Measurements from ENCODE around the gene MTO1. TPM values are rescaled to one million over a fixed set of nuclear protein-coding genes. Genes with fewer than 3 reads are reported as not detected.
"Not testable (repeated sequence)": the region's sequence is repeated elsewhere in the genome, so short reads cannot be mapped to it uniquely, and the experiment has no call there.

MTO1 gene
- total RNA-seq, 1 experiment from 2014 or later, result 32.4 TPM

DNA sequence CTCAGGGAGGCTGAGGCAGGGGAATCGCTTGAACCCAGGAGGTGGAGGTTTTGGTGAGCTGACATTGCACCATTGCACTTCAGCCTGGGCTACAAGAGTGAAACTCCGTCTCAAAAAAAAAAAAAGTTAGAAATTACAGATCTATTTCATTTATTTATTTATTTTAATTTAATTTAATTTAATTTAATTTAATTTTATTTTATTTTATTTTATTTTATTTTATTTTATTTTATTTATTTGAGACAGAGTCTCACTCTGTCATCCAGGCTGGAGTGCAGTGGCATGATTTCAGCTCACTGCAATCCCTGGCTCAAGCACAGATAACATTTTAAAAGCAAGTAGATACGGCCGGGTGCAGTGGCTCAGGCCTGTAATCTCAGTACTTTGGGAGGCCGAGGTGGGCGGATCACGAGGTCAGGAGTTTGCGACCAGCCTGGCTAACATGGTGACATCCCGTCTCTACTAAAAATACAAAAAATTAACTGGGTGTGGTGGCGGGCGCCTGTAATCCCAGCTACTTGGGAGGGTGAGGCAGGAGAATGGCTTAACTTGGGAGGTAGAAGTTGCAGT lies 93.9 kb downstream of the MTO1 start:
- POLR2A ChIA-PET; H3K27ac Mint-ChIP-seq; H3K9me3 Mint-ChIP-seq; H3K27me3 Mint-ChIP-seq (ENCODE audit: low read depth); H3K36me3 Mint-ChIP-seq; H3K4me3 Mint-ChIP-seq; ATAC-seq; DNase-seq (ENCODE audit: low spot score): not testable (repeated sequence)
- CTCF ChIA-PET, result interaction anchor here (0.5 kb wide), 1 partner anchor 24 kb away, joined by 3 read pairs; no protein-coding TSS in a partner anchor
- peak; percentile 94 for TF ChIP-seq HMGA2 (CRISPR knock-in tag; IDR thresholded peaks at IDR 0.05)
- peaks cover 20% of the 10 kb centered on the region for H3K4me1 Mint-ChIP-seq

DNA sequence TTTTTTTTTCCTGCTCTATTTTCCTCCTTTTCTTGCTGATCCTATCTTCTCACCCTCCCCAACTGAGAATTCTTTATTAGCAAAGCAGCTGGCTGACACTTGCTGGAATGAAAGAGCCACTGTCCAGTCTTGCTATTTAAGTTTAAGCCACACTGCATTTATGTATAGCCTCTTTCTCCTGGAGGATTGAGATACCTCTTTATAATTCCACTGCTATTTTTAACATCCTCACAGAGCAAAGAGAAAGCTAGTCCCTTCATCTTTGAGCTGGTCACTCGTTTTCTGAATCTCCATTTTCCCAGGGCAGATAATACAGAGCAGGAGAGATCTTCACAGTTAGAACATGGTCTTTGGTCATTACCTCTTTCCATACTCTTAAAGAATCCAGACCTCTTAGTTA lies 95.3 kb downstream of the MTO1 start:
- ChIA-PET CTCF (interaction anchor here (0.6 to 3.2 kb wide), 4 partner anchors 8 to 1198 kb away, joined by 3 to 41 read pairs (median 5); no protein-coding TSS in a partner anchor), POLR2A (no interaction called here)
- Mint-ChIP-seq H3K4me3 (no peak overlapping the region), H3K9me3 (no peaks in the 10 kb centered on the region), H3K27me3 (ENCODE audit: low read depth) (no peaks in the 10 kb centered on the region), H3K4me1 (peaks cover 26% of the 10 kb centered on the region), H3K27ac (no peak overlapping the region), H3K36me3 (no peaks in the 10 kb centered on the region)
- no peak for DNase-seq (ENCODE audit: low spot score)
- no peak for ATAC-seq
- TF ChIP-seq, protein P1, sequence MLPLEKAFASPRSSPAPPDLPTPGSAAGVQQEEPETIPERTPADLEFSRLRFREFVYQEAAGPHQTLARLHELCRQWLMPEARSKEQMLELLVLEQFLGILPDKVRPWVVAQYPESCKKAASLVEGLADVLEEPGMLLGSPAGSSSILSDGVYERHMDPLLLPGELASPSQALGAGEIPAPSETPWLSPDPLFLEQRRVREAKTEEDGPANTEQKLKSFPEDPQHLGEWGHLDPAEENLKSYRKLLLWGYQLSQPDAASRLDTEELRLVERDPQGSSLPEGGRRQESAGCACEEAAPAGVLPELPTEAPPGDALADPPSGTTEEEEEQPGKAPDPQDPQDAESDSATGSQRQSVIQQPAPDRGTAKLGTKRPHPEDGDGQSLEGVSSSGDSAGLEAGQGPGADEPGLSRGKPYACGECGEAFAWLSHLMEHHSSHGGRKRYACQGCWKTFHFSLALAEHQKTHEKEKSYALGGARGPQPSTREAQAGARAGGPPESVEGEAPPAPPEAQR (CRISPR knock-in tag; IDR thresholded peaks at IDR 0.05), result no peak
- TF ChIP-seq SOX15 (CRISPR knock-in tag; IDR thresholded peaks at IDR 0.05), result no peak
- no peak for TF ChIP-seq ZNF281 (CRISPR knock-in tag; IDR thresholded peaks at IDR 0.05)
- TF ChIP-seq E2F4 (CRISPR knock-in tag; IDR thresholded peaks at IDR 0.05; ENCODE audit: borderline replicate concordance, low read depth), result no peak
- TF ChIP-seq HMGXB4 (CRISPR knock-in tag; IDR thresholded peaks at IDR 0.05), result no peak
- TF ChIP-seq FOXP1 (CRISPR knock-in tag; IDR thresholded peaks at IDR 0.05; ENCODE audit: borderline replicate concordance), result no peak
- TF ChIP-seq GTF2I (CRISPR knock-in tag; conservative IDR thresholded peaks at IDR 0.05), result no peak
- TF ChIP-seq SMAD3 (CRISPR knock-in tag; IDR thresholded peaks at IDR 0.05; ENCODE audit: borderline replicate concordance), result no peak
- TF ChIP-seq, protein P2, sequence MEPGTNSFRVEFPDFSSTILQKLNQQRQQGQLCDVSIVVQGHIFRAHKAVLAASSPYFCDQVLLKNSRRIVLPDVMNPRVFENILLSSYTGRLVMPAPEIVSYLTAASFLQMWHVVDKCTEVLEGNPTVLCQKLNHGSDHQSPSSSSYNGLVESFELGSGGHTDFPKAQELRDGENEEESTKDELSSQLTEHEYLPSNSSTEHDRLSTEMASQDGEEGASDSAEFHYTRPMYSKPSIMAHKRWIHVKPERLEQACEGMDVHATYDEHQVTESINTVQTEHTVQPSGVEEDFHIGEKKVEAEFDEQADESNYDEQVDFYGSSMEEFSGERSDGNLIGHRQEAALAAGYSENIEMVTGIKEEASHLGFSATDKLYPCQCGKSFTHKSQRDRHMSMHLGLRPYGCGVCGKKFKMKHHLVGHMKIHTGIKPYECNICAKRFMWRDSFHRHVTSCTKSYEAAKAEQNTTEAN (CRISPR knock-in tag; IDR thresholded peaks at IDR 0.05), result no peak
- TF ChIP-seq TP53 (CRISPR knock-in tag; IDR thresholded peaks at IDR 0.05), result no peak
- TF ChIP-seq ZNF138 (CRISPR knock-in tag; conservative IDR thresholded peaks at IDR 0.05), result no peak
- no peak for TF ChIP-seq JUN (CRISPR knock-in tag; IDR thresholded peaks at IDR 0.05)
- no peak for TF ChIP-seq NR3C1 (CRISPR knock-in tag; conservative IDR thresholded peaks at IDR 0.05; ENCODE audit: low read depth)
- TF ChIP-seq, protein P3, sequence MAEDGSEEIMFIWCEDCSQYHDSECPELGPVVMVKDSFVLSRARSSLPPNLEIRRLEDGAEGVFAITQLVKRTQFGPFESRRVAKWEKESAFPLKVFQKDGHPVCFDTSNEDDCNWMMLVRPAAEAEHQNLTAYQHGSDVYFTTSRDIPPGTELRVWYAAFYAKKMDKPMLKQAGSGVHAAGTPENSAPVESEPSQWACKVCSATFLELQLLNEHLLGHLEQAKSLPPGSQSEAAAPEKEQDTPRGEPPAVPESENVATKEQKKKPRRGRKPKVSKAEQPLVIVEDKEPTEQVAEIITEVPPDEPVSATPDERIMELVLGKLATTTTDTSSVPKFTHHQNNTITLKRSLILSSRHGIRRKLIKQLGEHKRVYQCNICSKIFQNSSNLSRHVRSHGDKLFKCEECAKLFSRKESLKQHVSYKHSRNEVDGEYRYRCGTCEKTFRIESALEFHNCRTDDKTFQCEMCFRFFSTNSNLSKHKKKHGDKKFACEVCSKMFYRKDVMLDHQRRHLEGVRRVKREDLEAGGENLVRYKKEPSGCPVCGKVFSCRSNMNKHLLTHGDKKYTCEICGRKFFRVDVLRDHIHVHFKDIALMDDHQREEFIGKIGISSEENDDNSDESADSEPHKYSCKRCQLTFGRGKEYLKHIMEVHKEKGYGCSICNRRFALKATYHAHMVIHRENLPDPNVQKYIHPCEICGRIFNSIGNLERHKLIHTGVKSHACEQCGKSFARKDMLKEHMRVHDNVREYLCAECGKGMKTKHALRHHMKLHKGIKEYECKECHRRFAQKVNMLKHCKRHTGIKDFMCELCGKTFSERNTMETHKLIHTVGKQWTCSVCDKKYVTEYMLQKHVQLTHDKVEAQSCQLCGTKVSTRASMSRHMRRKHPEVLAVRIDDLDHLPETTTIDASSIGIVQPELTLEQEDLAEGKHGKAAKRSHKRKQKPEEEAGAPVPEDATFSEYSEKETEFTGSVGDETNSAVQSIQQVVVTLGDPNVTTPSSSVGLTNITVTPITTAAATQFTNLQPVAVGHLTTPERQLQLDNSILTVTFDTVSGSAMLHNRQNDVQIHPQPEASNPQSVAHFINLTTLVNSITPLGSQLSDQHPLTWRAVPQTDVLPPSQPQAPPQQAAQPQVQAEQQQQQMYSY (CRISPR knock-in tag; IDR thresholded peaks at IDR 0.05), result no peak
- TF ChIP-seq ZNF219 (CRISPR knock-in tag; IDR thresholded peaks at IDR 0.05; ENCODE audit: borderline replicate concordance), result no peak
- no peak for TF ChIP-seq FOXK1 (CRISPR knock-in tag; IDR thresholded peaks at IDR 0.05)
- TF ChIP-seq, protein P4, sequence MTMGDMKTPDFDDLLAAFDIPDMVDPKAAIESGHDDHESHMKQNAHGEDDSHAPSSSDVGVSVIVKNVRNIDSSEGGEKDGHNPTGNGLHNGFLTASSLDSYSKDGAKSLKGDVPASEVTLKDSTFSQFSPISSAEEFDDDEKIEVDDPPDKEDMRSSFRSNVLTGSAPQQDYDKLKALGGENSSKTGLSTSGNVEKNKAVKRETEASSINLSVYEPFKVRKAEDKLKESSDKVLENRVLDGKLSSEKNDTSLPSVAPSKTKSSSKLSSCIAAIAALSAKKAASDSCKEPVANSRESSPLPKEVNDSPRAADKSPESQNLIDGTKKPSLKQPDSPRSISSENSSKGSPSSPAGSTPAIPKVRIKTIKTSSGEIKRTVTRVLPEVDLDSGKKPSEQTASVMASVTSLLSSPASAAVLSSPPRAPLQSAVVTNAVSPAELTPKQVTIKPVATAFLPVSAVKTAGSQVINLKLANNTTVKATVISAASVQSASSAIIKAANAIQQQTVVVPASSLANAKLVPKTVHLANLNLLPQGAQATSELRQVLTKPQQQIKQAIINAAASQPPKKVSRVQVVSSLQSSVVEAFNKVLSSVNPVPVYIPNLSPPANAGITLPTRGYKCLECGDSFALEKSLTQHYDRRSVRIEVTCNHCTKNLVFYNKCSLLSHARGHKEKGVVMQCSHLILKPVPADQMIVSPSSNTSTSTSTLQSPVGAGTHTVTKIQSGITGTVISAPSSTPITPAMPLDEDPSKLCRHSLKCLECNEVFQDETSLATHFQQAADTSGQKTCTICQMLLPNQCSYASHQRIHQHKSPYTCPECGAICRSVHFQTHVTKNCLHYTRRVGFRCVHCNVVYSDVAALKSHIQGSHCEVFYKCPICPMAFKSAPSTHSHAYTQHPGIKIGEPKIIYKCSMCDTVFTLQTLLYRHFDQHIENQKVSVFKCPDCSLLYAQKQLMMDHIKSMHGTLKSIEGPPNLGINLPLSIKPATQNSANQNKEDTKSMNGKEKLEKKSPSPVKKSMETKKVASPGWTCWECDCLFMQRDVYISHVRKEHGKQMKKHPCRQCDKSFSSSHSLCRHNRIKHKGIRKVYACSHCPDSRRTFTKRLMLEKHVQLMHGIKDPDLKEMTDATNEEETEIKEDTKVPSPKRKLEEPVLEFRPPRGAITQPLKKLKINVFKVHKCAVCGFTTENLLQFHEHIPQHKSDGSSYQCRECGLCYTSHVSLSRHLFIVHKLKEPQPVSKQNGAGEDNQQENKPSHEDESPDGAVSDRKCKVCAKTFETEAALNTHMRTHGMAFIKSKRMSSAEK (CRISPR knock-in tag; IDR thresholded peaks at IDR 0.05; ENCODE audit: borderline replicate concordance), result no peak

Data from WTC11 (cell line).